ENCODE data around the gene PHF21B.
A peak's percentile ranks its signal among the peaks of the same experiment; 100 is the strongest.

The PHF21B gene

DNA sequence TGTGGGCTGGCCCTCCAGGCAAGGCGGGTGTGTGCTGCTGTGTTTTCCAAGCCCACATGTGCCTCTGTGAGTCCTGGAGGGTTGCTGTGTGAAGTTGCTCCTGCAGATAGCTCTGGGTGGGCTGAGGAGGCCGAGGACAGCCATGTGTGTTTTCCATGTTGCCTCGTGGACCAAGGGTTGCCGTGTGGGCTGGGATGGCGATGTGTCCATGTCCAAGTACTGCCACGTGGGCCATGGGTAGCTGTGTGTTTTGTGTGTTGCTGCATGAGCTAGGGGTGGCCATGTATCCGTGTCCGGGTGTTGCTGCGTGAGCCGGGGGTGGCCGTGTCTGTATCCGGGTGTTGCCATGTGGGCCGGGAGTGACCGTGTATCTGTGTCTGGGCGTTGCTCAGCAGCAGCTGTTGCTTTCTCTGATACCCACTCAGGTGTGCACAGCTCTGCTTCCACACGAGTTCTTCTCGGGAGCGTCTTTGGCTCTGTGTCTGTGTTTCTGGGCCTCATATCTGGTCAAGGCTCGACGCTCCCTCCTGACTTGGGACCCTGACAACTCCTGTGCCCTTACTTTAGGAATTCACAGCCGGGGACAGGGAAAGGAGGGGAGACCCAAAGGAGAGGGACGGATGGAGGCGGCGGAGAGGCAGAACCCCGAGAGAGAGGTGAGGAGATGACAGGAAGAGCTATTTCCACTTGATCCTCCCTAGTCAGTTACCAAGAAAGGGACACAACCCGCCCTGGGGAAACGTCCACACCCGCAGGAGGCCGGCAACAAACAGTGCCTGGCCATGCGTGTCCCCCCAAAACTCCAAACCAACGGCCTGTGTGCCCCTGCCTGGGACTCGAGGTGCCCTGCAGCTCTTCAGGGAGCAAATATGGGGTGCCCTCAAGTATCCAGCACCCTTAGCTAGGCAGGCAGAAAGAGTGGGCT, 83.1 kb downstream of the PHF21B start:
- H3K4ac ChIP-seq (ENCODE audit: low read length) = no peak overlapping the region
- H2BK120ac ChIP-seq (ENCODE audit: low read depth, low read length) = no peak overlapping the region
- H3K4me1 ChIP-seq (ENCODE audit: control insufficient read depth in 2 of 2, insufficient read depth in 1 of 2, low read depth in 1 of 2, low read length in 2 of 2) = peaks cover 0 to 1% of the 10 kb centered on the region in 2 donors
- no peak overlapping the region for H3K23ac ChIP-seq (ENCODE audit: low read depth, low read length, poor library complexity)
- peak overlapping the region in 1 of 2 donors; percentile 12 for H3K4me3 ChIP-seq (ENCODE audit: low read length in 2 of 2)
- no CpG with 5 or more reads among the region's 32 CpGs for WGBS, 2 donors (ENCODE audit: extremely low coverage in 2 of 2, insufficient read length in 2 of 2, insufficient replicate concordance in 1 of 2)
- H3K9ac ChIP-seq (ENCODE audit: low read depth, low read length, poor library complexity) = no peak overlapping the region
- H3K14ac ChIP-seq (ENCODE audit: low read length) = no peak overlapping the region
- H2BK15ac ChIP-seq (ENCODE audit: low read length) = no peak overlapping the region
- H3K79me1 ChIP-seq (ENCODE audit: low read depth, low read length) = peaks cover 24% of the 10 kb centered on the region
- H3K27me3 ChIP-seq (ENCODE audit: control insufficient read depth in 3 of 3, insufficient read depth in 3 of 3, low read depth in 1 of 3, low read length in 3 of 3) = no peaks in the 10 kb centered on the region
- H4K8ac ChIP-seq (ENCODE audit: low read depth, low read length) = no peak overlapping the region
- peaks cover 11 to 69% of the 10 kb centered on the region in 2 donors for H3K36me3 ChIP-seq (replicated peaks in 1 of 2; ENCODE audit: control insufficient read depth in 2 of 2, insufficient read depth in 2 of 2, low read length in 2 of 2)
- no peak overlapping the region for H4K91ac ChIP-seq (ENCODE audit: low read depth, low read length, poor library complexity)
- H3K9me3 ChIP-seq (replicated peaks in 1 of 2; ENCODE audit: control insufficient read depth in 2 of 2, insufficient read depth in 1 of 2, low read depth in 1 of 2, low read length in 2 of 2) = peaks cover 5 to 19% of the 10 kb centered on the region in 2 donors
- no peak overlapping the region for H3K18ac ChIP-seq (ENCODE audit: low read length)
- H2BK5ac ChIP-seq (ENCODE audit: low read length) = no peak overlapping the region
- H2AK5ac ChIP-seq (ENCODE audit: low read depth, low read length) = no peak overlapping the region
- no peak overlapping the region for H3K4me2 ChIP-seq (ENCODE audit: insufficient read depth, low read length, poor library complexity, severe bottlenecking)
- no peak overlapping the region for H2AFZ ChIP-seq (ENCODE audit: low read length)
- DNase-seq (ENCODE audit: low spot score) = no peak
- no peak overlapping the region for H2BK12ac ChIP-seq (ENCODE audit: low read length)
- H3K27ac ChIP-seq (replicated peaks; ENCODE audit: low read length) = no peak overlapping the region

- Histone ChIP-seq H3K4ac (ENCODE audit: low read length) (no peak overlapping the region), H3K18ac (ENCODE audit: low read length) (no peak overlapping the region), H3K4me3 (ENCODE audit: low read length in 2 of 2) (no peak overlapping the region), H2AK5ac (ENCODE audit: low read depth, low read length) (no peak overlapping the region), H3K27ac (replicated peaks; ENCODE audit: low read length) (no peak overlapping the region), H3K9me3 (replicated peaks in 1 of 2; ENCODE audit: control insufficient read depth in 2 of 2, insufficient read depth in 1 of 2, low read depth in 1 of 2, low read length in 2 of 2) (peaks cover 5 to 19% of the 10 kb centered on the region in 2 donors), H4K8ac (ENCODE audit: low read depth, low read length) (no peak overlapping the region), H2BK5ac (ENCODE audit: low read length) (no peak overlapping the region), H3K4me1 (ENCODE audit: control insufficient read depth in 2 of 2, insufficient read depth in 1 of 2, low read depth in 1 of 2, low read length in 2 of 2) (peaks cover 0 to 1% of the 10 kb centered on the region in 2 donors), H2AFZ (ENCODE audit: low read length) (no peak overlapping the region), H3K36me3 (replicated peaks in 1 of 2; ENCODE audit: control insufficient read depth in 2 of 2, insufficient read depth in 2 of 2, low read length in 2 of 2) (peaks cover 11 to 62% of the 10 kb centered on the region in 2 donors), H3K23ac (ENCODE audit: low read depth, low read length, poor library complexity) (peak overlapping the region; percentile 4), H4K91ac (ENCODE audit: low read depth, low read length, poor library complexity) (no peak overlapping the region), H3K14ac (ENCODE audit: low read length) (no peak overlapping the region), H3K27me3 (ENCODE audit: control insufficient read depth in 3 of 3, insufficient read depth in 3 of 3, low read depth in 1 of 3, low read length in 3 of 3) (no peaks in the 10 kb centered on the region), H2BK120ac (ENCODE audit: low read depth, low read length) (no peak overlapping the region), H3K4me2 (ENCODE audit: insufficient read depth, low read length, poor library complexity, severe bottlenecking) (no peak overlapping the region), H2BK12ac (ENCODE audit: low read length) (no peak overlapping the region), H3K79me1 (ENCODE audit: low read depth, low read length) (peaks cover 24% of the 10 kb centered on the region), H2BK15ac (ENCODE audit: low read length) (no peak overlapping the region), H3K9ac (ENCODE audit: low read depth, low read length, poor library complexity) (peak overlapping the region; percentile 54)
- DNase-seq (ENCODE audit: low spot score) = no peak
- WGBS, 2 donors (ENCODE audit: extremely low coverage in 2 of 2, insufficient read length in 2 of 2, insufficient replicate concordance in 1 of 2) = no CpG with 5 or more reads among the region's 11 CpGs
Observed at GRCh38 chr22:44926124-44926475, 83.7 kb downstream of the PHF21B start.

DNA sequence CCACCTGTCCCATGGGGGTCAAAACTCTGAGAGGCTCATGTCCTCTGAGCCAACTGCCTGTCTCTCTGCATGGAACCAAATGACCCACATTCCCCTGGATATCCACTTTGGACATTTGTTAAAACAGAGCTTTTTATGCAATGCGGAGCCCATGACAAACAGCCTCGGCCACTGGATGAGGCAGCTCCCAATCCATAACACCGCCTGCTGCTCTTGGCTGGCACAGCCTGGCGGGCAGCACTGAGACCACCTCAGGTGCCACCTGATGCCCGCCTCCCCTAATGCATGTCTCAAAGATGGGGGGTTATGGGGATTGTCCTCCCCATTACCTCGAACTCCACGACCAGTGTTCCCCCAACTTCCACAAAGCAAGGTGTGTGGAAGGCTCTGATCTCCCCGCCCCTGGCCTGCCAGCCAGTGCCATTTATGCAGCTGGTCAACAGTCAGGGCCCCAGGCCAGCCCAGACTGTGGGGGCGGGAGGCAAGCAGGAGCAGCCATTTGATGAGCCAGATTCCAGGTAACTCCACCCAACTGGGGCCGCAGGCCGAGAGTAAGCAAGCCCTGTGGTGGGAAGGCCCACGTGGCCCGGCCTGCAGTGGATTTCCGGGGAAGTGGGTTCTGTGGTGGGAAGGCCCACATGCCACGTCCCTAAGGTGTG, 84.2 kb downstream of the PHF21B start:
- H3K9ac ChIP-seq (ENCODE audit: low read depth, low read length, poor library complexity) = no peak overlapping the region
- H4K8ac ChIP-seq (ENCODE audit: low read depth, low read length) = no peak overlapping the region
- H2AK5ac ChIP-seq (ENCODE audit: low read depth, low read length) = no peak overlapping the region
- no peak overlapping the region for H3K18ac ChIP-seq (ENCODE audit: low read length)
- H3K27ac ChIP-seq (replicated peaks; ENCODE audit: low read length) = no peak overlapping the region
- H3K23ac ChIP-seq (ENCODE audit: low read depth, low read length, poor library complexity) = peak overlapping the region; percentile 4
- H3K4me2 ChIP-seq (ENCODE audit: insufficient read depth, low read length, poor library complexity, severe bottlenecking) = no peak overlapping the region
- H3K4me1 ChIP-seq (ENCODE audit: control insufficient read depth in 2 of 2, insufficient read depth in 1 of 2, low read depth in 1 of 2, low read length in 2 of 2) = peaks cover 0 to 1% of the 10 kb centered on the region in 2 donors
- no peak for DNase-seq (ENCODE audit: low spot score)
- no CpG with 5 or more reads among the region's 15 CpGs for WGBS, 2 donors (ENCODE audit: extremely low coverage in 2 of 2, insufficient read length in 2 of 2, insufficient replicate concordance in 1 of 2)
- no peak overlapping the region for H3K4ac ChIP-seq (ENCODE audit: low read length)
- H2BK15ac ChIP-seq (ENCODE audit: low read length) = no peak overlapping the region
- H3K27me3 ChIP-seq (ENCODE audit: control insufficient read depth in 3 of 3, insufficient read depth in 3 of 3, low read depth in 1 of 3, low read length in 3 of 3) = no peaks in the 10 kb centered on the region
- H3K14ac ChIP-seq (ENCODE audit: low read length) = no peak overlapping the region
- H3K36me3 ChIP-seq (replicated peaks in 1 of 2; ENCODE audit: control insufficient read depth in 2 of 2, insufficient read depth in 2 of 2, low read length in 2 of 2) = peaks cover 11 to 64% of the 10 kb centered on the region in 2 donors
- no peak overlapping the region for H2AFZ ChIP-seq (ENCODE audit: low read length)
- H2BK120ac ChIP-seq (ENCODE audit: low read depth, low read length) = no peak overlapping the region
- no peak overlapping the region for H2BK5ac ChIP-seq (ENCODE audit: low read length)
- no peak overlapping the region for H2BK12ac ChIP-seq (ENCODE audit: low read length)
- no peak overlapping the region for H4K91ac ChIP-seq (ENCODE audit: low read depth, low read length, poor library complexity)
- H3K4me3 ChIP-seq (ENCODE audit: low read length in 2 of 2) = no peak overlapping the region
- peaks cover 20% of the 10 kb centered on the region for H3K79me1 ChIP-seq (ENCODE audit: low read depth, low read length)
- peaks cover 5 to 19% of the 10 kb centered on the region in 2 donors for H3K9me3 ChIP-seq (replicated peaks in 1 of 2; ENCODE audit: control insufficient read depth in 2 of 2, insufficient read depth in 1 of 2, low read depth in 1 of 2, low read length in 2 of 2)

- Histone ChIP-seq H2BK120ac (ENCODE audit: low read depth, low read length) (no peak overlapping the region), H3K4me2 (ENCODE audit: insufficient read depth, low read length, poor library complexity, severe bottlenecking) (no peak overlapping the region), H2BK15ac (ENCODE audit: low read length) (no peak overlapping the region), H3K79me1 (ENCODE audit: low read depth, low read length) (peaks cover 18% of the 10 kb centered on the region), H3K36me3 (replicated peaks in 1 of 2; ENCODE audit: control insufficient read depth in 2 of 2, insufficient read depth in 2 of 2, low read length in 2 of 2) (peaks cover 14 to 64% of the 10 kb centered on the region in 2 donors), H3K23ac (ENCODE audit: low read depth, low read length, poor library complexity) (no peak overlapping the region), H3K9me3 (replicated peaks in 1 of 2; ENCODE audit: control insufficient read depth in 2 of 2, insufficient read depth in 1 of 2, low read depth in 1 of 2, low read length in 2 of 2) (peaks cover 5 to 19% of the 10 kb centered on the region in 2 donors), H3K27ac (replicated peaks; ENCODE audit: low read length) (no peak overlapping the region), H3K4me1 (ENCODE audit: control insufficient read depth in 2 of 2, insufficient read depth in 1 of 2, low read depth in 1 of 2, low read length in 2 of 2) (peaks cover 0 to 1% of the 10 kb centered on the region in 2 donors), H2BK5ac (ENCODE audit: low read length) (no peak overlapping the region), H4K8ac (ENCODE audit: low read depth, low read length) (no peak overlapping the region), H3K18ac (ENCODE audit: low read length) (no peak overlapping the region), H3K4ac (ENCODE audit: low read length) (no peak overlapping the region), H3K4me3 (ENCODE audit: low read length in 2 of 2) (no peak overlapping the region), H3K9ac (ENCODE audit: low read depth, low read length, poor library complexity) (no peak overlapping the region), H4K91ac (ENCODE audit: low read depth, low read length, poor library complexity) (no peak overlapping the region), H2AK5ac (ENCODE audit: low read depth, low read length) (no peak overlapping the region), H2AFZ (ENCODE audit: low read length) (no peak overlapping the region), H2BK12ac (ENCODE audit: low read length) (no peak overlapping the region), H3K27me3 (ENCODE audit: control insufficient read depth in 3 of 3, insufficient read depth in 3 of 3, low read depth in 1 of 3, low read length in 3 of 3) (no peaks in the 10 kb centered on the region), H3K14ac (ENCODE audit: low read length) (no peak overlapping the region)
- no CpG with 5 or more reads among the region's 8 CpGs for WGBS, 2 donors (ENCODE audit: extremely low coverage in 2 of 2, insufficient read length in 2 of 2, insufficient replicate concordance in 1 of 2)
- no peak for DNase-seq (ENCODE audit: low spot score)
Observed at GRCh38 chr22:44924710-44925109, 85.1 kb downstream of the PHF21B start.
